OCI-LY7 (cell line): ENCODE measurements around the gene TCEA3. TPM values are rescaled to one million over a fixed set of nuclear protein-coding genes. Genes with fewer than 3 reads are reported as not detected.
"Not testable (repeated sequence)": the region's sequence is repeated elsewhere in the genome, so short reads cannot be mapped to it uniquely, and the experiment has no call there.

Source experiments
- BruUV-seq: library from RNA; stranded (reverse); fragments of 400-500 nt; replicated peaks from 2 replicates; lab custom pipeline; 2021; lab: Mats Ljungman, UMichigan
- CTCF ChIA-PET: fragments of 300-600 bp; sonication (Branson Sonifier 250); formaldehyde crosslinking; loops from one replicate; lab custom pipeline; 2022; ENCODE audit warnings: antibody characterized with exemption; ENCODE audit not compliant: unreplicated experiment; lab: Charles Lee
- POLR2A ChIA-PET: fragments of 300-600 bp; sonication (Branson Sonifier 250); formaldehyde crosslinking; loops from one replicate; lab custom pipeline; 2022; ENCODE audit warnings: antibody characterized with exemption; lab: Charles Lee
- DNase-seq: peaks from one replicate; pipeline ENCODE4 v3.0.0-alpha.2; 2015; ENCODE audit warnings: low spot score
- H2AFZ ChIP-seq: fragments of 200-600 bp; sonication (generic), shearing (Covaris generic); 2 replicates; pipeline ENCODE4 v1.6.1; 2014; ENCODE audit warnings: mild to moderate bottlenecking, antibody characterized with exemption, low read length, moderate library complexity
- H3K27ac ChIP-seq: fragments of 200-600 bp; sonication (generic); 2 replicates; pipeline ENCODE4 v1.5.1; 2014; ENCODE audit warnings: mixed run types, low read depth, mild to moderate bottlenecking, moderate library complexity, low read length, inconsistent platforms; ENCODE audit not compliant: poor library complexity, severe bottlenecking
- H3K36me3 ChIP-seq: fragments of 200-600 bp; sonication (generic); 2 replicates; pipeline ENCODE4 v1.6.1; 2014; ENCODE audit warnings: mild to moderate bottlenecking, antibody characterized with exemption, low read length, moderate library complexity, mixed read lengths; ENCODE audit not compliant: insufficient read depth
- H3K4me1 ChIP-seq: fragments of 200-600 bp; sonication (generic); 2 replicates; pipeline ENCODE4 v1.5.1; 2014; ENCODE audit warnings: mild to moderate bottlenecking, low read length; ENCODE audit not compliant: insufficient read depth, poor library complexity, severe bottlenecking
- H3K4me2 ChIP-seq: fragments of 200-600 bp; sonication (generic); 2 replicates; pipeline ENCODE4 v1.6.1; 2014; ENCODE audit warnings: mild to moderate bottlenecking, low read length
- H3K4me3 ChIP-seq: fragments of 200-600 bp; sonication (generic); 2 replicates; pipeline ENCODE4 v1.5.1; 2014; ENCODE audit warnings: mild to moderate bottlenecking, low read depth, low read length; ENCODE audit not compliant: poor library complexity, severe bottlenecking
- H3K79me2 ChIP-seq: fragments of 200-600 bp; sonication (generic); 2 replicates; pipeline ENCODE4 v1.6.1; 2016; ENCODE audit warnings: low read depth, mild to moderate bottlenecking, low read length, moderate library complexity, mixed read lengths; ENCODE audit not compliant: insufficient read depth
- H3K9me2 ChIP-seq: fragments of 200-600 bp; sonication (generic); 2 replicates; pipeline ENCODE4 v1.6.1; 2016; ENCODE audit warnings: mild to moderate bottlenecking, low read length, mixed read lengths; ENCODE audit not compliant: insufficient read depth
- H3K9me3 ChIP-seq: fragments of 200-600 bp; sonication (generic); 2 replicates; pipeline ENCODE4 v1.6.1; 2014; ENCODE audit warnings: mild to moderate bottlenecking, mixed run types, low read length, mixed read lengths
- H4K20me1 ChIP-seq: fragments of 200-600 bp; sonication (generic); 2 replicates; pipeline ENCODE4 v1.6.1; 2014; ENCODE audit warnings: mild to moderate bottlenecking, antibody characterized with exemption, low read length, moderate library complexity, mixed read lengths; ENCODE audit not compliant: insufficient read depth
- CTCF ChIP-seq: fragments of 200-600 bp; sonication (generic); conservative IDR thresholded peaks from 2 replicates; pipeline ENCODE4 v1.5.1; 2014; ENCODE audit warnings: mild to moderate bottlenecking, antibody characterized with exemption, low read length, moderate library complexity, mixed read lengths
- EZH2phosphoT487 ChIP-seq: fragments of 200-600 bp; sonication (generic); IDR thresholded peaks from 2 replicates; pipeline ENCODE4 v1.6.1; 2018; ENCODE audit warnings: low read depth, borderline replicate concordance, mild to moderate bottlenecking, mixed run types, antibody characterized with exemption, low read length, moderate library complexity, mixed read lengths
- intact Hi-C: fragments of 100-400 bp; cut with micrococcal nuclease; formaldehyde crosslinking; loops from one replicate; pipeline ENCODE4 v1.10.0; 2022; ENCODE audit not compliant: unreplicated experiment
- total RNA-seq, 2 experiments: library from RNA; depleted of rRNA in 1 of 2; stranded (reverse); fragments of >200 nt in 1 of 2; shearing (Covaris generic) in 1 of 2; gene quantifications; 2 replicates each; pipeline ENCODE4 v1.2.3, GENCODE V29; 2014 to 2022

Gene TCEA3
- total RNA-seq, 2 experiments from 2014 or later = not detected

GRCh38 chr1:23383577-23384311, 40.8 kb downstream of the TCEA3 start:
- H3K79me2 ChIP-seq = no peaks in the 10 kb centered on the region
- ChIA-PET CTCF (no interaction called here), POLR2A (no interaction called here)
- no peaks in the 10 kb centered on the region for H3K9me2 ChIP-seq
- H3K4me2 ChIP-seq = no peak overlapping the region
- intact Hi-C loops = no loop called here
- H2AFZ ChIP-seq = no peak overlapping the region
- no peak for TF ChIP-seq EZH2phosphoT487
- TF ChIP-seq CTCF = no peak
- H3K4me3 ChIP-seq = no peak overlapping the region
- DNase-seq = no peak
- H3K36me3 ChIP-seq = no peaks in the 10 kb centered on the region
- H3K9me3 ChIP-seq = no peaks in the 10 kb centered on the region
- no peaks in the 10 kb centered on the region for H4K20me1 ChIP-seq
- BruUV-seq = no TSS peak
- no peak overlapping the region for H3K27ac ChIP-seq
- H3K4me1 ChIP-seq = peaks cover 4% of the 10 kb centered on the region

DNA sequence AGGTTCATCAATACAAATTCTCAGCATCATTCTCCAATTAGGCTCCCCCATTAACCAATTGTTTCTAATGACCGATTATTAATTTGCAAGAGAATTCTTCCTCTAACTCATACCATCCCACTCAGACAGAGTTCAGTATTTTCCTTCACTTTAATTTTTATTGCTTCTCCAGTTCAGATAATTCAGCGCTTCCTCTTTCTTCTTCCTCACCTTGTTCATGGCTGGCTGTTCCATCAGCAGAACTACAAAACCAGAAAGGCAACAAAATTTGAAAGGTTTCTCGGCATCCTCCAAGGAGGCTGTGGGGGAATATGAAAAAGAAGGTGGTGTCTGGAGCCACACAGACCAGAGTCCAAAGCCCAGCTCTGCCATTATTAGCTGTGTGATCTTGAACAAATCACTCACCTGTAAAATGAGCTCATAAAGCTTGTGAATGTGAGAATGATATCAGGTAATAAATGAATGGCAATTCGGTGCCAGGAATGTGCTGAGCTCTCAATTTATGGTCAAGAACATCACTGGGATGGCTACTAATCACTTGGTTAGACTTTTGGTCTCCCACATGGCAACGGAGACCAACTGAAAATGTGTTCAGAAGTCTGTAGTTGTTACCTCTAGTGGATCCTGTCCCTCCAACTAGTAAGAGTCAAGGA, 43.2 kb downstream of the TCEA3 start:
- Histone ChIP-seq H3K27ac (no peak overlapping the region), H3K4me1 (peaks cover 4% of the 10 kb centered on the region), H3K4me2 (no peak overlapping the region), H4K20me1 (no peaks in the 10 kb centered on the region), H3K36me3 (no peaks in the 10 kb centered on the region), H2AFZ (no peak overlapping the region), H3K4me3 (no peak overlapping the region), H3K9me2 (no peaks in the 10 kb centered on the region), H3K79me2 (no peaks in the 10 kb centered on the region), H3K9me3 (no peaks in the 10 kb centered on the region)
- POLR2A ChIA-PET = interaction anchor here (0.5 kb wide), 1 partner anchor 900 kb away, joined by 3 read pairs; no protein-coding TSS in a partner anchor
- no peak for TF ChIP-seq EZH2phosphoT487
- no peak for TF ChIP-seq CTCF
- CTCF ChIA-PET = no interaction called here
- DNase-seq = no peak
- no TSS peak for BruUV-seq
- intact Hi-C loops = no loop called here

DNA sequence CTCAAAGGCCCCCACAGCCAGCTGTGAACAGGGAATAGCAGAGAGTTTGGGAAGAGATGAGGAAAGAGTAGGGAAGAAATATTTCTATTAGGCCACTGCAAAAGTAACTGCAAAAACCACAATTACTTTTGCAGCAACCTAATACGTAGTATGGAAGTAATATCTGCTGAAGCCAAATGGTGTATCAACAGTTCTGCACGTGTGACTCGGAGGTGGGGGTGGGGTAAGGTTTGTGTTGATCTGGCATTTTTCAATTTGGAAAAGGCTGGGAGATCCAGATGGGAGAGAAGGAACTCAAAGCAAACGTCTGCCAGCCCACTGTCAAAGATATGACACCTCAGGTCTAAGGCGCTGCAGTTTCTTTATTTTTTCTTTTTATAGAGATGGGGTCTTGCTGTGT, 43.8 kb downstream of the TCEA3 start:
- H3K9me3 ChIP-seq = no peaks in the 10 kb centered on the region
- intact Hi-C loops = no loop called here
- TF ChIP-seq EZH2phosphoT487 (no peak), CTCF (no peak)
- no peak overlapping the region for H3K4me3 ChIP-seq
- BruUV-seq = no TSS peak
- no peak overlapping the region for H2AFZ ChIP-seq
- no peaks in the 10 kb centered on the region for H3K79me2 ChIP-seq
- H3K4me1 ChIP-seq = peaks cover 4% of the 10 kb centered on the region
- H3K9me2 ChIP-seq = no peaks in the 10 kb centered on the region
- ChIA-PET CTCF (no interaction called here), POLR2A (interaction anchor here (0.6 kb wide), 1 partner anchor 32 kb away, joined by 3 read pairs; no protein-coding TSS in a partner anchor)
- no peaks in the 10 kb centered on the region for H3K36me3 ChIP-seq
- no peaks in the 10 kb centered on the region for H4K20me1 ChIP-seq
- no peak for DNase-seq
- no peak overlapping the region for H3K4me2 ChIP-seq
- no peak overlapping the region for H3K27ac ChIP-seq

GRCh38 chr1:23380236-23380635, 44.3 kb downstream of the TCEA3 start:
- CTCF ChIA-PET, H3K36me3 ChIP-seq, H2AFZ ChIP-seq, H4K20me1 ChIP-seq, H3K4me3 ChIP-seq, H3K4me1 ChIP-seq, H3K9me3 ChIP-seq, H3K79me2 ChIP-seq, H3K9me2 ChIP-seq, H3K4me2 ChIP-seq, H3K27ac ChIP-seq, BruUV-seq, intact Hi-C loops, DNase-seq: not testable (repeated sequence)
- POLR2A ChIA-PET = interaction anchor here (0.6 kb wide), 1 partner anchor 32 kb away, joined by 3 read pairs; no protein-coding TSS in a partner anchor
